NT2/D1 (cell line): Measurements from ENCODE around the gene HBA1.
"Not testable (repeated sequence)": the region's sequence is repeated elsewhere in the genome, so short reads cannot be mapped to it uniquely, and the experiment has no call there.

Experiments used
- DNase-seq: peaks from one replicate; pipeline ENCODE4 v3.0.0-alpha.2; 2011; ENCODE audit warnings: low read depth, low spot score
- H3K27me3 ChIP-seq: 2 replicates; pipeline ENCODE4 v1.6.0; 2011; ENCODE audit warnings: mild to moderate bottlenecking; ENCODE audit not compliant: insufficient read length, insufficient read depth
- H3K36me3 ChIP-seq: 2 replicates; pipeline ENCODE4 v1.6.1; 2011; ENCODE audit warnings: mild to moderate bottlenecking, low read length, mixed read lengths; ENCODE audit not compliant: insufficient read depth, insufficient read length
- H3K4me1 ChIP-seq: 2 replicates; pipeline ENCODE4 v1.5.1; 2011; ENCODE audit not compliant: insufficient read depth, insufficient read length
- H3K4me3 ChIP-seq: 2 replicates; pipeline ENCODE4 v1.5.1; 2011; ENCODE audit warnings: low read depth; ENCODE audit not compliant: insufficient read length
- H3K9ac ChIP-seq: 2 replicates; pipeline ENCODE4 v1.6.0; 2011; ENCODE audit warnings: low read depth; ENCODE audit not compliant: insufficient read length
- H3K9me3 ChIP-seq: 2 replicates; pipeline ENCODE4 v1.5.1; 2011; ENCODE audit warnings: mild to moderate bottlenecking, low read length; ENCODE audit not compliant: insufficient read depth
- SUZ12 ChIP-seq: IDR thresholded peaks from 2 replicates; pipeline ENCODE4 v1.6.1; 2011; ENCODE audit not compliant: insufficient read length, insufficient read depth; ENCODE audit errors: extremely low read depth
- YY1 ChIP-seq: IDR thresholded peaks from 2 replicates; pipeline ENCODE4 v1.6.1; 2011; ENCODE audit not compliant: insufficient read length, insufficient read depth
- ZNF274 ChIP-seq: IDR thresholded peaks from 2 replicates; pipeline ENCODE4 v1.6.1; 2011; ENCODE audit warnings: mild to moderate bottlenecking, low read depth, low read length

HBA1 gene

DNA sequence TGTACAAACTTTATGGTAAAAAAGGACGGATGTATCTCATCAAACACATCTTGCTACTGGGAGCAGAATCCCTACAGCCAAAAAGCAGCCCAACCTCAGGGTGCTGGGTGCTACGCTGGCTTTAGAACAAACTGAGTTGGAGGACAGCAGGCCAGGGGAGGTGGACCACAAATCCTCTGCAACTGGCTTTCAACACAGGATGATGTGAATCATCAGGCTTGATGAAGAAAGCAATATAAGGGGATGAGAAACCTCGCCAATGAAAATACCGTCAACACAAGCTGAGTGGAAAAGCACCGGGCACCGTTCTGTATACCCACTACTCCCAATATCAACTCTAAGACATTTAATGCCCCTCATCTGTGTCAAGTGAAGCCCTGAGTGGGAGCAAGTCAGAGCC is 18.0 kb downstream of the HBA1 start:
- H3K9me3 ChIP-seq, result no peaks in the 10 kb centered on the region
- no peaks in the 10 kb centered on the region for H3K27me3 ChIP-seq
- H3K36me3 ChIP-seq, result peaks cover 92% of the 10 kb centered on the region
- H3K4me1 ChIP-seq, result no peaks in the 10 kb centered on the region
- DNase-seq, result no peak
- H3K4me3 ChIP-seq, result no peak overlapping the region
- TF ChIP-seq YY1, result no peak
- no peak for TF ChIP-seq SUZ12
- no peak for TF ChIP-seq ZNF274
- H3K9ac ChIP-seq, result no peak overlapping the region

- no peak for TF ChIP-seq SUZ12
- TF ChIP-seq ZNF274, result no peak
- no peak for TF ChIP-seq YY1
- H3K9me3 ChIP-seq, result no peaks in the 10 kb centered on the region
- peaks cover 73% of the 10 kb centered on the region for H3K36me3 ChIP-seq
- no peaks in the 10 kb centered on the region for H3K4me1 ChIP-seq
- no peak overlapping the region for H3K9ac ChIP-seq
- no peak overlapping the region for H3K4me3 ChIP-seq
- no peaks in the 10 kb centered on the region for H3K27me3 ChIP-seq
- peak; percentile 33 for DNase-seq
These were observed 23.9 kb downstream of the HBA1 start for GRCh38 chr16:200388-200787.

- Histone ChIP-seq H3K4me1 (no peaks in the 10 kb centered on the region), H3K4me3 (no peak overlapping the region), H3K9me3 (no peaks in the 10 kb centered on the region), H3K27me3 (no peaks in the 10 kb centered on the region), H3K9ac (no peak overlapping the region), H3K36me3 (peaks cover 75% of the 10 kb centered on the region)
- no peak for DNase-seq
- TF ChIP-seq ZNF274 (no peak), YY1 (no peak)
These were observed 26.8 kb downstream of the HBA1 start for GRCh38 chr16:203246-203645.

- H3K9me3 ChIP-seq, H3K9ac ChIP-seq, DNase-seq, H3K4me3 ChIP-seq, H3K27me3 ChIP-seq, H3K4me1 ChIP-seq: not testable (repeated sequence)
- peaks cover 75% of the 10 kb centered on the region for H3K36me3 ChIP-seq
These were observed 27.6 kb downstream of the HBA1 start for GRCh38 chr16:204046-204445.

DNA sequence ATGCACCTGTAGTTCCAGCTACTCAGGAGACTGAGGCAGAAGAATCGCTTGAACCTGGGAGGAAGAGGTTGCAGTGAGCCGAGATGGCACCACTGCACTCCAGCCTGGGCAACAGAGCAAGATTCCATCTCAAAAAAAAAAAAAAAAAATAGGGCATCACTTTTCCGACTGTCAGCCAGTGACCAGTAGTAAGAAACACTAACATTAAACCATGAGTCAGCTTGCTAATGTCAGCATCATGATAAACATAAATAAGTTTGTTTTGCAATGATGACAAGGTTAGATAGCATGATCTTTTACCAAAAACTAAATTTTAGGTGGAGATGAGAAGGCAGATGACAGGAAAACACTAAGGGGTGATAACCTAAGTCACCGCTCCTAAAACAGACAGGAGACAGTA is 32.9 kb downstream of the HBA1 start:
- not testable (repeated sequence) for H3K4me1 ChIP-seq, DNase-seq, H3K4me3 ChIP-seq, H3K9me3 ChIP-seq, H3K9ac ChIP-seq, H3K27me3 ChIP-seq
- peaks cover 91% of the 10 kb centered on the region for H3K36me3 ChIP-seq

DNA sequence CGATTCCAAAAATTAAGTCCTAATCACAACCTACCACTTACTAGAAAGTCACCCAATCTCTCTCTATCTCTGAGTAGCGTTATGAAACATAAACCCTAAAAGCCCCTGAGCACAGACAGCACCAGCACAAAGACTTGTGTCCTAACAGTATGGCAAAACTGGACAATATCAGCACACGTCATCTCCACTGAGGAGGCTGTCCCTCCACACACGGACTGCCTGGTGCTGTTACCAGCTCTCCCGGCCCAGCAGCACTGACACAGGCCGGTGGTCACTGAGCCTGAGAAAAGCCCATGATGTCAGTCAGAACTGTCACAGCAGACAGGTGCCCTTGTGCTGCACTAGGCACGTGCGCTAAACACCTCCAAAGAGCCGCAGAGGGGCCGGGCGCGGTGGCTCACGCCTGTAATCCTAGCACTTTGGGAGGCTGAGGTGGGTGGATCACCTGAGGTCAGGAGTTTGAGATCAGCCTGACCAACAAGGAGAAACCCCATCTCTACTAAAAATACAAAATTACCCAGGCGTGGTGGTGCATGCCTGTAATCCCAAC is 35.2 kb downstream of the HBA1 start:
- not testable (repeated sequence) for H3K4me1 ChIP-seq, H3K9ac ChIP-seq, H3K27me3 ChIP-seq, H3K4me3 ChIP-seq, DNase-seq, H3K9me3 ChIP-seq
- H3K36me3 ChIP-seq, result peaks cover 90% of the 10 kb centered on the region

DNA sequence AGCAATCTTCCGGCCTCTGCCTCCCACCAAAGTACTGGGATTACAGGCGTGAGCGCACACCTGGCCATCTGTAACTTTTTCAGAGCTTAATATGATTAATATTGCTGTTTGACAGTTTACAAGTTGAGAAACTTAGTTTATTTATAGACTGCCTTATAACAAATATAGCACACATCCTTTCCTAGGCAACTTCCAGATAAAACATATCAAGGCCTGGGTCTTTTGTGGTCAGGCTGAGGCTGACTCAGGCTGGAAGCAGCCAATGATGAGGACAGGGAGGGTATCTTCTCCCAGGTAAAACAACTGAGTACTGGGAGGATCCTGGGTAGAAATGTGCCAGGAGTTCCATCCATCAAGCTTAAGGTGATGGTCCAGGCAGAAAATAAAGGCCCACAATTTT is 36.5 kb downstream of the HBA1 start:
- DNase-seq, result no peak
- H3K36me3 ChIP-seq, result peaks cover 90% of the 10 kb centered on the region
- H3K9me3 ChIP-seq, result no peaks in the 10 kb centered on the region
- no peak overlapping the region for H3K4me3 ChIP-seq
- no peak for TF ChIP-seq SUZ12
- no peak for TF ChIP-seq ZNF274
- no peak for TF ChIP-seq YY1
- H3K27me3 ChIP-seq, result no peaks in the 10 kb centered on the region
- H3K9ac ChIP-seq, result no peak overlapping the region
- no peaks in the 10 kb centered on the region for H3K4me1 ChIP-seq

DNA sequence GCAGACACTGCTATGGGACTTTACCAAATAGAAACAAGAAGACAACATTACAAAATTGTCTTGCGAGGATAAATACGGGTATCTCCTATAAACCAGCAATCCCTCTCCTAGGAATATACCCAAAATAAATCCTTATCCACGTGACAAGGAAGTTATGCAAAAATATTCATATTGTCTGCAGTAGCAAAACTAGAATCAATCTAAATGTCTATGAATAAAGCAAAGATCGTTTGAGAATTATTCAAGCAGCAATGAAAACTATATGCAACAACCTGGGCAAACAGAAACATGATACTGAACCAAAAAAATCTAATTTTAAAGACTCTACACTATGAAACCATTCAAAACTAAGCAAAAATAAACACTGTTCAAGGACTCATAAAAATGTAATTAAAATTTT is 43.5 kb downstream of the HBA1 start:
- Histone ChIP-seq H3K4me3 (no peak overlapping the region), H3K36me3 (peaks cover 88% of the 10 kb centered on the region), H3K9me3 (no peaks in the 10 kb centered on the region), H3K4me1 (no peaks in the 10 kb centered on the region), H3K27me3 (no peaks in the 10 kb centered on the region), H3K9ac (no peak overlapping the region)
- DNase-seq, result no peak
- no peak for TF ChIP-seq ZNF274
- no peak for TF ChIP-seq SUZ12
- no peak for TF ChIP-seq YY1
